Hepatocyte (in vitro differentiated cells): ENCODE measurements around the gene CIDEA. TPM values are rescaled to one million over a fixed set of nuclear protein-coding genes. Genes with fewer than 3 reads are reported as not detected.
"Not testable (repeated sequence)": the region's sequence is repeated elsewhere in the genome, so short reads cannot be mapped to it uniquely, and the experiment has no call there.

ENCODE experiments used
- DNase-seq: peaks from one replicate; pipeline ENCODE4 v3.0.0-alpha.2; 2016; ENCODE audit warnings: low spot score
- H2AFZ ChIP-seq: fragments of 200-600 bp; sonication (generic); 2 replicates; pipeline ENCODE4 v1.6.0; 2016; ENCODE audit warnings: antibody characterized with exemption, mild to moderate bottlenecking
- H3K27ac ChIP-seq: fragments of 200-600 bp; sonication (generic); 2 replicates; pipeline ENCODE4 v1.5.1; 2016; ENCODE audit warnings: mild to moderate bottlenecking
- H3K27me3 ChIP-seq: fragments of 200-600 bp; sonication (generic); 2 replicates; pipeline ENCODE4 v1.6.1; 2016
- H3K36me3 ChIP-seq: fragments of 200-600 bp; sonication (generic); replicated peaks from 2 replicates; pipeline ENCODE4 v1.5.1; 2016; ENCODE audit warnings: low read depth; ENCODE audit not compliant: insufficient read depth
- H3K4me1 ChIP-seq: fragments of 200-600 bp; sonication (generic); 2 replicates; pipeline ENCODE4 v1.5.1; 2016; ENCODE audit warnings: mild to moderate bottlenecking, moderate library complexity; ENCODE audit not compliant: insufficient read depth
- H3K4me2 ChIP-seq: fragments of 200-600 bp; sonication (generic); 2 replicates; pipeline ENCODE4 v1.6.0; 2016
- H3K4me3 ChIP-seq: fragments of 200-600 bp; sonication (generic); 2 replicates; pipeline ENCODE4 v1.5.1; 2016; ENCODE audit warnings: mild to moderate bottlenecking
- H3K79me2 ChIP-seq: fragments of 200-600 bp; sonication (generic); 2 replicates; pipeline ENCODE4 v1.6.0; 2017; ENCODE audit warnings: mild to moderate bottlenecking
- H3K9me2 ChIP-seq: fragments of 200-600 bp; sonication (generic); replicated peaks from 2 replicates; pipeline ENCODE4 v1.6.0; 2017; ENCODE audit warnings: mild to moderate bottlenecking; ENCODE audit not compliant: insufficient read depth
- H3K9me3 ChIP-seq: fragments of 200-600 bp; sonication (generic); 2 replicates; pipeline ENCODE4 v1.5.1; 2016; ENCODE audit warnings: low read depth, mild to moderate bottlenecking
- H4K20me1 ChIP-seq: fragments of 200-600 bp; sonication (generic); 2 replicates; pipeline ENCODE4 v1.6.0; 2016; ENCODE audit warnings: mild to moderate bottlenecking; ENCODE audit not compliant: insufficient read depth, poor library complexity, severe bottlenecking
- EZH2 ChIP-seq: fragments of 200-600 bp; sonication (generic); IDR thresholded peaks from 2 replicates; pipeline ENCODE4 v1.6.1; 2016; ENCODE audit warnings: antibody characterized with exemption, mild to moderate bottlenecking, borderline replicate concordance
- EZH2phosphoT487 ChIP-seq: fragments of 200-600 bp; sonication (generic); IDR thresholded peaks from one replicate; pipeline ENCODE4 v1.6.1; 2018; ENCODE audit warnings: antibody characterized with exemption, mild to moderate bottlenecking, low read depth, moderate library complexity; ENCODE audit not compliant: unreplicated experiment, severe bottlenecking
- WGBS: methylation state at CpG from one replicate; pipeline ENCODE4 v1.1.6; 2016; ENCODE audit warnings: low lambda C conversion rate; ENCODE audit errors: missing lambda C conversion rate; 5-methylcytosine and 5-hydroxymethylcytosine counted together
- polyA plus RNA-seq: library from polyadenylated mRNA; unstranded; fragments of >200 nt; fragmentation: Nextera tagmentation; extraction: Ambion mirVana; gene quantifications from 2 replicates; pipeline ENCODE4 v1.2.1, GENCODE V29; 2016
- total RNA-seq: library from RNA; depleted of rRNA; stranded (reverse); fragments of >200 nt; gene quantifications from 2 replicates; pipeline ENCODE4 v1.2.3, GENCODE V29; 2014
- TF ChIP-seq, protein P1 (sequence below): fragments of 200-600 bp; sonication (generic); IDR thresholded peaks from 2 replicates; pipeline ENCODE4 v1.5.1; 2016; ENCODE audit warnings: antibody characterized with exemption, mild to moderate bottlenecking; ENCODE audit not compliant: poor library complexity

Gene CIDEA
- total and polyA plus RNA-seq, 2 experiments from 2014 or later: not detected

DNA sequence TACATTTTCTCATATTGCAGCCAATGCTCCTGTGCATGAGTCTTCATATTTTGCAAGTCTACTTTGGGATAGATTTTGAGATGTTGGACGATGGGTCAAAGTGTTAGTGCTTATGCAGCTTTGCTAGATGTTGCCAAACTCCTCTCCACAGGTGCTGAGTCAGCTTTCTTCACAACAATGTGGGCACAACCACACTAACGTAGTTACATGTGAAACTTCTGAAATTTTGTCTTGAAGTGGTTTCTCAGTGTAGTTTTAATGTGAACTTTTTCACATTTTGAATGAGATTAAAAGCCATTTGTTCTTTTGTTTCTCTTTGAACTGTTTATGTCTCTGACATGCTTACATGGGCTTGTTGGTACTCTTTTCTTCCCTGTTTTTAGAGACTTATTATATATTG is 27.4 kb upstream of the CIDEA start:
- 63% methylated on average over 1 of the region's 2 CpGs for WGBS
- not testable (repeated sequence) for H2AFZ ChIP-seq, H3K79me2 ChIP-seq

DNA sequence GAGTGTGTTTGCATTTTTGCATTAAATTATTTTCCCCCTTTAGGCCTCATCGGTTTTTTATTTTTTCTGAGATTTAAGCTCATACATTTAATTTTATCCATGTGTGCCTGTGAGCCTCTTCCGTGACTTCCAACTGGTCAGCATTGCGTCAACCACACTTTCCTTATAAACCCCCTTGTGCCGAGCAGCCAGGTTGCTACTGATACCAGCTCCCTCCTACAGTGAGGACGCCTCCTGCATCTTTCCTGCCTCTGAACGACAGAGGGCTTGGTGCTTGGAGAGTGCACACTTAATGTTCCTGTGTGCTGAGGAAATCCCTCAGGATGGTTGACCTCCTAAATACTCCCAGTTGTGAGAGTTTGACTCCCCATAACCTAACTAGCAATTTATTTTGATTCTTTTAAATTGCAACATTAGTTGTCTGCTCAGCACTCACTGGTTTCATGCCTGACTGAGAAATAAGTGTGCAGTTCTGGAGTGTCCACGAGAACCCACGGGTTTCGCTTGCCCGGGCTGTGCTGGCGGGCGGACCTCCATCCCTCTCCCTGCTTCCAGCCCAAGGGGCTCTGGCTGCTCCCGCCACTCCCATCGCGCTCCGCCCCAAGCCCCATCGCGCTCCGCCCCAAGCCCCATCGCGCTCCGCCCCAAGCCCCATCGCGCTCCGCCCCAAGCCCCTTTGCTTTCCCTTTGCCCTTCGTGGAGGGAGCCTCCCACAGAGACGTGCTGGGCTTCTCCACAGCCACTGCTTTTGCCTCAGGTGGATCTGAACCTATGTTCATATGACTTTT is 26.6 kb upstream of the CIDEA start:
- not testable (repeated sequence) for H3K9me2 ChIP-seq, H3K27ac ChIP-seq, H3K4me1 ChIP-seq, DNase-seq, H3K9me3 ChIP-seq, H3K36me3 ChIP-seq, H3K79me2 ChIP-seq, H2AFZ ChIP-seq, H4K20me1 ChIP-seq, H3K4me3 ChIP-seq, H3K27me3 ChIP-seq
- H3K4me2 ChIP-seq: peak overlapping the region; percentile 57
- 29% methylated on average over 6 of the region's 27 CpGs for WGBS

More for the DNA sequence above, 27.4 kb upstream of the CIDEA start:
- not testable (repeated sequence) for H3K27me3 ChIP-seq, H3K4me1 ChIP-seq, H3K36me3 ChIP-seq, H4K20me1 ChIP-seq, H3K9me2 ChIP-seq, H3K27ac ChIP-seq, H3K4me2 ChIP-seq, H3K9me3 ChIP-seq, H3K4me3 ChIP-seq, DNase-seq

DNA sequence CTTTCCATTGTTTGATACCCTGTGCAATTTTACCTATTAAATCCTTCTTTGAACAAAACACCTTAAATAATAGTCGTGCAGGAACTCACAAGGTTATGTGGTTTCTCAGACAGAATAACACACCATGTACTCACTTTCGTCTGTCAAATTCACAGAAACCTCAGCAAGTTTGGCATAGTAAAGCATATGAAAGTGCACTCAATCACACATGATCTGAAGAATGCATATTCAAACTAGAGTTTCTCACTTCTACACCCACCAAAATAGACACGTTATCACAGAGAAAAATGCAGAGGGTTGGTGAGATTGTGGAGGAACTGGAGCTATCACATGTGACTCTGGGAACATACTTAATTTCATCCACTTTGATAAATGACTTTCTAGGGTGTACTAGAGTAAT is 25.9 kb upstream of the CIDEA start:
- H3K9me2 ChIP-seq, DNase-seq, H2AFZ ChIP-seq, H3K27ac ChIP-seq, H3K4me1 ChIP-seq, H3K4me3 ChIP-seq, H3K79me2 ChIP-seq, H3K36me3 ChIP-seq, H3K27me3 ChIP-seq, H3K9me3 ChIP-seq, H3K4me2 ChIP-seq, H4K20me1 ChIP-seq: not testable (repeated sequence)
- WGBS: 80% methylated on average over 3 of the region's 3 CpGs

DNA sequence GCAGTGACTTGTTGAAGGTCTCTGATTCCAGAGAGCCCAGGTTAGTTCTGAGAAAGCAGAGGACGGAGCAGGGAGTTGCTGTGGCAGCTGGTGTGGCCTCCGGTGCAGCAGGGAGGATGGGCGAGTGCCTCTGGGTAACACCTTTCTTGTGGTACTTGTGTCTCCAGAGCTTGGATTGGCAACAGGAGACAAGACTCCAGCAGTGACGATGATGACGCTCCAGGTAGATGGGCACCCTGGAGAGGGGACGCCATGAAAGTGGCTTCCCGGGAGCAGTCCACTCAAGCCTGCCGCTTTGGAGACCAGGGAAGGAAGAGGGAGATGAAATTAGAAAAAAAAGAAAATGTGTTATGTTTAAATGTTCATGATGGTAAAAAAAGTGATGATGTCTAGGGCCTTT is 23.6 kb upstream of the CIDEA start:
- not testable (repeated sequence) for H3K9me3 ChIP-seq, H4K20me1 ChIP-seq, DNase-seq, H2AFZ ChIP-seq, H3K27me3 ChIP-seq, H3K4me2 ChIP-seq, H3K36me3 ChIP-seq, H3K4me3 ChIP-seq, H3K79me2 ChIP-seq, H3K9me2 ChIP-seq, H3K27ac ChIP-seq, H3K4me1 ChIP-seq
- WGBS: 96% methylated on average over 8 of the region's 8 CpGs

DNA sequence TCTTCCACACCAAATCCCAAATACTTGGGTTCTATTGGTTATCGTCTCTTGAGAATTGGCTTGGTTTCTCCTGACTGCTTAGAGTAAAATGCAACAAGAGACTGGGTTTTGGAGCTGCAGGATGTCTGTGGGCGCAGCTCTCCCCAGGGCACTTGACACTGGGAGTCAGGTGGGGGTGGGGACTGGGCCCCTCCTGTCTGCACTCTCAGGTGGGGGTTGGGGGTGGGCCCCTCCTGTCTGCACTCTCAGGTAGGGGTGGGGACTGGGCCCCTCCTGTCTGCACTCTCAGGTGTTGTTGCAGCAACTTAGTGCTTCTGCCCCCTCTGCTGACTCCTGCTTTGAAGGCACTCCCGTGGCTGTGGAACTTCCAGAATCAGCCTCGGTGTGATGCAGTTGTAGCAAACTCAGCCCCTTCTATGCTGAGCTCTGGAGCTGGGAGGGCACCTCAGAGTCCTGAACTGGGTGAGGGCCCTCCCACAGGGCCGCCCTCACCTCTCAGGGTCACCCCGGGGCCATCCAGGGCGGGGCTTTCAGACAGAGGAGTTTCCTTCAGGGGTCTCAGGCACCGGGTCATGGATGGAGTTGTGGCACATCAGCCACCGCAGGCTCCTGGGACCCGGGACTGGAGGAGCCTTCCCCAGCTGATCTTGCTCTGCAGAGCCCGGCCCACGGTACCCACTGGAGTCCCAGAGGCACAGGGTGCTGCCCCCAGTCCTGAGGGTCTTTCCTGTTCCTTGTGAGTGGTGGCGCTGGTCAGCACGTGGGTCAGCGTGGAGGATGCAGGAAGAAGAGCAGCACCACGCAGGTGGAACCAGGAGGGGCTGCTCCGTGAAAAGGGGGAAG is 22.9 kb upstream of the CIDEA start:
- Histone ChIP-seq H3K79me2 (no peaks in the 10 kb centered on the region), H3K36me3 (no peaks in the 10 kb centered on the region), H3K9me2 (no peaks in the 10 kb centered on the region), H3K27me3 (no peaks in the 10 kb centered on the region), H3K4me3 (no peak overlapping the region), H3K9me3 (no peaks in the 10 kb centered on the region), H3K4me2 (no peak overlapping the region), H4K20me1 (no peaks in the 10 kb centered on the region), H3K27ac (no peak overlapping the region), H2AFZ (no peak overlapping the region), H3K4me1 (no peaks in the 10 kb centered on the region)
- no peak for DNase-seq
- TF ChIP-seq EZH2: no peak
- TF ChIP-seq, protein P1, sequence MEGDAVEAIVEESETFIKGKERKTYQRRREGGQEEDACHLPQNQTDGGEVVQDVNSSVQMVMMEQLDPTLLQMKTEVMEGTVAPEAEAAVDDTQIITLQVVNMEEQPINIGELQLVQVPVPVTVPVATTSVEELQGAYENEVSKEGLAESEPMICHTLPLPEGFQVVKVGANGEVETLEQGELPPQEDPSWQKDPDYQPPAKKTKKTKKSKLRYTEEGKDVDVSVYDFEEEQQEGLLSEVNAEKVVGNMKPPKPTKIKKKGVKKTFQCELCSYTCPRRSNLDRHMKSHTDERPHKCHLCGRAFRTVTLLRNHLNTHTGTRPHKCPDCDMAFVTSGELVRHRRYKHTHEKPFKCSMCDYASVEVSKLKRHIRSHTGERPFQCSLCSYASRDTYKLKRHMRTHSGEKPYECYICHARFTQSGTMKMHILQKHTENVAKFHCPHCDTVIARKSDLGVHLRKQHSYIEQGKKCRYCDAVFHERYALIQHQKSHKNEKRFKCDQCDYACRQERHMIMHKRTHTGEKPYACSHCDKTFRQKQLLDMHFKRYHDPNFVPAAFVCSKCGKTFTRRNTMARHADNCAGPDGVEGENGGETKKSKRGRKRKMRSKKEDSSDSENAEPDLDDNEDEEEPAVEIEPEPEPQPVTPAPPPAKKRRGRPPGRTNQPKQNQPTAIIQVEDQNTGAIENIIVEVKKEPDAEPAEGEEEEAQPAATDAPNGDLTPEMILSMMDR: no peak
- TF ChIP-seq EZH2phosphoT487: no peak
- 81% methylated on average over 17 of the region's 17 CpGs for WGBS
